NCI-H146 treated with DMSO at 0.1 percent for 48 hours (cell line): ENCODE measurements around the gene TRDN.

ENCODE experiments used
- DNase-seq: peaks from one replicate; lab custom pipeline; 2025; ENCODE audit not compliant: unreplicated experiment; lab: John Stamatoyannopoulos, UW

The TRDN gene

DNA sequence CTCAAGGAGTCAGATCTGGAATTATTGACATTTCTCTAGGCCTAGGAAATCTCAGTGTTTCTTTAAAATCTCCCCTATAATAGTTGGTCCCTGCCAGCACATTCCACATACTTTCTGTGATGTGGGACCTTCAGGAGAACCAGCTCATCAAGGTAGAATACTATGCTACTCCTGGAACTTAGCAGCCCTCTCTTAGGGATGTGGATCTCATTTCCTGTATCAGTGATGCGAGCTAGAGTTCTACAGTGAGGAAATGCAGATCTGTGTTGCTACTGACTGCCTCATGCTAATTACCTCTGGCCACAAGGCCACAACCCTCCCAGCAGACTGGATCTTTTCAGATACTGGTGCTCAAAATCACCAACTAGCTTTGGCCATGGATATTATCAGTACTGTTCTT, 446.9 kb downstream of the TRDN start:
- no peak for DNase-seq

DNA sequence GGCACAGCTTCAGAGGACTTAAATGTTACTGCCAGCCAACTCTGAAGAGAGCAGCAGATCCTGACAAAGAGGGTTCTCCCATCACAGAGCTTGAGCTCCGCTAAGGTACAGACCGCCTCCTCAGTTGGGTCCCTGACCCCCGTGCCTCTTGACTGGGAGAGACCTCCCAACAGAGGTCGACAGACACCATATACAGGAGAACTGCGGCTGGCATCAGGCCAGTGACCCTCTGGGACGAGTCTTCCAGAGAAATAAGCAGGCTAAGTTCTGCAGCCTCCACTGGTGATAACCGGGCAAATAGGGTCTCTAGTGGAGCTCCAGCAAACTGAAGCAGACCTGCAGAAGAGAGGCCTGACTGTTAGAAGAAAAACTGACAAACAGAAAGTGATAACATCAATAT, 453.8 kb downstream of the TRDN start:
- DNase-seq = no peak

DNA sequence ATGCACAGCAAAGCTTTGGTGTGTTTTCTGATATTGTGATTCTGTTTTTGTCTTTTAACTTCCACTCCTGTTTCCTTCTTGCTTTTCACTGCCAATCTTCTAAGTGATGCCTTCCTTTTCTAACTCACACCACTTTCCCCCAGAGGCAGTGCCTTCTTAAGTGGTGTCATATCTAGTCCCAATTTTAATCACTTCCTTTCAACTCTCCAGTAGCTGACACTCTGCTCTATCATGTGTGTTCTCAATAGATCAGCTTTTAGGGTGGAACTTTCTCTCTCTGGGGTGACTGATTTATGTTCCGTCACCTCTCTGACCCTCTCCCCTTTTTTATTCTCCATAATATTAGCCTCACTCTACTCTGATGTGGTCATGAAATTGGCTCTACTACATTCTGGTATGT, 460.0 kb downstream of the TRDN start:
- DNase-seq = no peak

DNA sequence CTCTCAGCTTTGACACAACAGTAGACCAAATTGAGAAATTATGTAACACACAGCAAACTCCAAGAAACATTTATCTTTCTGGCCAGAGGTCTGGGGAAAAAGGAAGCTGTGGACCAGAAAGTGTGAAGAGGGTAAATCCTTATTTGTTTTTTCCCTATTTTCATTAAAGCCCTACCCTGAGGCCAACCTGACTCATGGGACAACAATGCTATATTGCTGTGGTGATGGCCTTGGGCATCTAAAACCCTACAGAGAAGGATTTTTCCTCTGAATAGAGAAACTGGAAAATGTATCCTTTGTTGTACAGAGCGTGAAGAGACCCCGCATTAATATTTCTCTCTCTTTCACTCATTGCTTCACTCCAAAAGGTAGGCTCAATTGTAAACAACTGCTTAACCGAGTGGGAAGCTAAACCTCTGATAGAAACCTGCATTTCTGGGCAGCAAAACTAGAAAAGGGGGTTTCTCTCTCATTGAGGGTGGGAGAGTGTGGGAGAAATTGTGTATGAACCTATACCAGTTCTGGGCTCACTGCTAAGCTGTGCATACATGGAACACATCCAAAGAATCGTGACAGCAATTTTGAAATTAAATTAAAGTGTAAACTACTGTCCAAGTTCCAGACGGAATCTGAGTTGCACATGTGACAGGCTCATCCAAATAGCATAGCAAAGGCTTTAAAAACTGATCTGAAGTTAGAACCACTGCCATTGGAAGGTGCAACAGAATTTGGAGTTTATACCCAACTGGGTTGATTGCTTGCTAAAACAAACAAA, 465.2 kb downstream of the TRDN start:
- DNase-seq = no peak

DNA sequence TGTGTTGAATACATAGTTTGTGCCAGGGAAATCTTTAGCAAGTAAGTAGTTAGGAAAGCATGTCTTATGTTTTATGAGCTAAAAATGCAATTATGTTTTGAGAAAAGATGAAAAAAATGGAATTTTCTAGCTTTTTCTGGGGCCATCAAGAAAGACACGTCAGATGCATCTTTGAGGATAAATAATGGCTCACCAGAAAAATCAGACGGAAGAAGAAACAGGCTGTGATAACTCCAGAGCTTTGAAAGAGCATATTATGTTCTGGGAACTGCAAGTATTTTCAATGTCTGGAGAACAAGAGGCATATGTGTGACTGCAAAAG, 467.0 kb downstream of the TRDN start:
- no peak for DNase-seq

DNA sequence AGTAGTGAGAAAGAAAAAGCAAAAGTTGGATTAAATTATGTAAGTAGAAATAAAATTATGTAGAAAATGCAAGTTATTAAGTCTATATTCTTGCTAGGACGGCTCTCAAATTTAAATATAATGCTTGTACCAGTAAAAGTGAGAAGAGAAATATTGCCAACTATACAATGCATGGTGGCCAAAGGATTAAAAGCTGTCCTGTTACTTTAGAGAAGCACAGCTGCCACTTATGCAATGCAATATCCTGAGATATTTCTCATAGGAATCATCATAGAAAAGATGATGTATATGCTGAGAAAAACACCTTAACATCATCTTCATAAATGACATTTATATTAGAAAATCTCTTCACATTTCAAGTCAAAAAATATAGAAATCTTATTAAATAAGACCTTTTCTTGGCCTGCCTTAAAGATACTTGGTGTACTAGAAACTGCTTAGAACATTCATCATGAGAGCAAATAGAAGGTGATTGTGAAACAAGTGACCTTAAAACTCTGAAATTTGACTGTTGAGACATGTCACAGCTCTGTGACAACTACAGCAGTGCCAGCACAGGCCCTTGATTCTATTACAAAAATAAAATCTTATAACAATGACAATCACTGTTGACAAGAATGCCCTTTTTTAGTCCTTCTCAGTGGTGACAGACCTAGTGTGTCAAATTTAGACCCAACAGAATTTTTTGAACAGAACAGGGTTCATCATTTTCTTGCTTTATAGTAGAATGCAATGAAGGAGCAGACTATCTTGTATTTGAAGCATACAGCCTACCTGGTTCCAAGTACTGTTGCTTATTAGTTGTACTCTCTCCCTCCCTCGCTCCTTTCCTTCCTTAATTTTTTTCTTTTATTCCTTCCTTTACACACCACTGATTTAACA, 467.6 kb downstream of the TRDN start:
- DNase-seq = no peak

DNA sequence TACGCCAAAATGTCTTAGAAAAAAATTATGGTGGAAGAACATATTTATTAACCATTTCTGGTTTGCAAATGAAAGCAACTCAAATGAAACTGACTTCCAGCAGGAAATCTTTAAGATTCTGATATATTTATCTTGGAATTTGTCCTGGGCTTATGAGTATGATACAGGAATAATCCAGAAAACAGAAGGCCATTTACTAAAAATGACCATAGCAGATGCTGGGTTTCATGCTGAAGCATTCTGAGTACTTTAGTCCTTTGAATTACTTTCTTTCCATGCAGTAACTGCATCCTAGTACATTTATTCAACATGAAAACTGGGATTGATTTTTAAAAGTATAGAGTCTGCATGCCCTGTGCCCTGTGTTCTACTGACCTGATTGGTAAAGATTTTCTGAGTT, 468.3 kb downstream of the TRDN start:
- no peak for DNase-seq
